ENCODE results near the gene TMEFF1.

GRCh38 chr9:100485196-100485595 lies 12.2 kb downstream of the TMEFF1 start:
- TF ChIP-seq RAD21 (conservative IDR thresholded peaks at IDR 0.05 in 1 of 2, IDR thresholded peaks at IDR 0.05 in 1 of 2), result no peak
- TF ChIP-seq HMGXB4 (CRISPR knock-in tag; IDR thresholded peaks at IDR 0.05; ENCODE audit: borderline replicate concordance), result no peak
- no peak for TF ChIP-seq JUNB (IDR thresholded peaks at IDR 0.05)
- no peak for TF ChIP-seq JUN (IDR thresholded peaks at IDR 0.05)
- no peak for TF ChIP-seq CTCF (IDR thresholded peaks at IDR 0.05)
- no peak for TF ChIP-seq NR3C1 (IDR thresholded peaks at IDR 0.05)
- no peak for TF ChIP-seq CHD2 (IDR thresholded peaks at IDR 0.05; ENCODE audit: low read length, partially characterized antibody)
- TF ChIP-seq REST (IDR thresholded peaks at IDR 0.05), result no peak
- TF ChIP-seq EHF (CRISPR knock-in tag; IDR thresholded peaks at IDR 0.05), result no peak
- TF ChIP-seq ESRRA (IDR thresholded peaks at IDR 0.05; ENCODE audit: borderline replicate concordance, low read length), result no peak
- TF ChIP-seq HDAC2 (IDR thresholded peaks at IDR 0.05), result no peak
- no peak for TF ChIP-seq USF2 (IDR thresholded peaks at IDR 0.05)
